Epidermal melanocyte (primary cell): ENCODE measurements around the gene ANKRD29.

Experiments
- DNase-seq: peaks from one replicate; pipeline ENCODE4 v3.0.0; 2011; ENCODE audit warnings: low spot score; ENCODE audit not compliant: insufficient read length

Gene ANKRD29, protein sequence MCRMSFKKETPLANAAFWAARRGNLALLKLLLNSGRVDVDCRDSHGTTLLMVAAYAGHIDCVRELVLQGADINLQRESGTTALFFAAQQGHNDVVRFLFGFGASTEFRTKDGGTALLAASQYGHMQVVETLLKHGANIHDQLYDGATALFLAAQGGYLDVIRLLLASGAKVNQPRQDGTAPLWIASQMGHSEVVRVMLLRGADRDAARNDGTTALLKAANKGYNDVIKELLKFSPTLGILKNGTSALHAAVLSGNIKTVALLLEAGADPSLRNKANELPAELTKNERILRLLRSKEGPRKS

GRCh38 chr18:23662309-23663263 lies at the start of gene ANKRD29:
ANKRD29 (minus strand) TSS chr18:23662911; CDS start chr18:23662730, 181 bp downstream.
- DNase-seq: peak; percentile 21

- DNase-seq: no peak
Observed at GRCh38 chr18:23712445-23712844, 49.7 kb upstream of the ANKRD29 start.

DNA sequence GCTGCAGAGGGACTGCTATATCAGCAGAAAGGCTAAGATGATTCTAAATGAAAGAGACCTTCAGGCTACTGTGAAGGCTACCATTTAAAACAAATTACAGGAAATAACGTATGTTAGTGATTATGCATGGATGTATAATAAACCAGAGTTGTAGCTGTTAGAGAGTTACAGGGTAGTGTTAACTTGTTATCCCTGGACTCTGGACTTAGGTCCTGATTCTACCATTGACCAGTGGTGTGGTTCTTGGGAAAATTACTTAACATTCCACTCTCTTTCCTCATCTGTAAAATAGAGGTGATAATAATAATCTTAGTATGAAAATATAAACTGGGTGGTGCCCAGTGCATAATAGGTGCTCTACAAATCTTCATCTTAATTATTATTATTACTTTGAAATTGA lies 48.7 kb upstream of the ANKRD29 start:
- no peak for DNase-seq

- no peak for DNase-seq
Observed at GRCh38 chr18:23710946-23711345, 48.2 kb upstream of the ANKRD29 start.

DNA sequence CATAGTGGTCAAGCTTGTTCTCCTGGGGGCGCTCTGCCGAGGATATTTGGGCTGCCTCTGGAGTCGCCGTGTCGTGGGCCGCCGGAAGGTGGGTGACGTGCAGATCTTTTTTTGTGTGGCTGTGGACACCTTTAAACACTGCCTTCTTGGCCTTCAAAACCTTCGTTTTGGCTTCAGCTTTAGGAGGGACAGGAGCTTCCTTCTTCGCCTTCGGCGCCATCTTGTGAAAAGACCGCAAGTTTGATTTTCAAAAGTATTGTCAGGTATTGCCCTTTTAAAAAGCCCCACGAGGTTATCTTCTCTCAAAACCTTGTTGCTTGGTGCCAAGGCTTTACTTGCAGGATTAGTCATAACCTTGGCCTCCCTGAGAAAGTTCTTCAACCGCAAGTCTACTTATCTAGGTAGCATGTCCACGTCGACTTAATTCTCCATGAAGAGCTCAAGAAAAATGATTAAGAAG lies 47.4 kb upstream of the ANKRD29 start:
- DNase-seq: no peak

GRCh38 chr18:23706971-23707640 lies 44.4 kb upstream of the ANKRD29 start:
- DNase-seq: no peak

GRCh38 chr18:23704806-23705205 lies 42.1 kb upstream of the ANKRD29 start:
- DNase-seq: no peak

DNA sequence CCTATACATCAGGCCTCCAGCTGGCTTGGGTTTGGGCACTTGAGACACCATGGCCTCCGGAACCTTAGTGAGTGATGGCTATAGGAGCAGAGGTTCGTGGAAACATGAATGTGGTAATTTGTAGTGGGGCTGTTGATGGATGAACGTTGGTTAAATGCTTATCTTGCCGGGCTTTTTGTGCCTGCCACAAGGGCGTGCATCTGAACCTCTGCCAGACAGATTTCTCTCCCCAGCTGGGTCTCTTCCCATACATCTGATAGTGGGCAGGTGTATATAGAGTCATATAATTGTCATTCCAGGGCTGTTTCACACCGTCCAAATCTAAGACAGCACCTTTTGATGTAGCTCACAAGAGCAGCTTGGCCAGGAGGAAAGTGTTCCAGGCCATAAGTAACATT lies 41.3 kb upstream of the ANKRD29 start:
- DNase-seq: no peak

- DNase-seq: peak; percentile 36
Observed at GRCh38 chr18:23703057-23703986, 40.6 kb upstream of the ANKRD29 start.

GRCh38 chr18:23702606-23703005 lies 39.9 kb upstream of the ANKRD29 start:
- no peak for DNase-seq

DNA sequence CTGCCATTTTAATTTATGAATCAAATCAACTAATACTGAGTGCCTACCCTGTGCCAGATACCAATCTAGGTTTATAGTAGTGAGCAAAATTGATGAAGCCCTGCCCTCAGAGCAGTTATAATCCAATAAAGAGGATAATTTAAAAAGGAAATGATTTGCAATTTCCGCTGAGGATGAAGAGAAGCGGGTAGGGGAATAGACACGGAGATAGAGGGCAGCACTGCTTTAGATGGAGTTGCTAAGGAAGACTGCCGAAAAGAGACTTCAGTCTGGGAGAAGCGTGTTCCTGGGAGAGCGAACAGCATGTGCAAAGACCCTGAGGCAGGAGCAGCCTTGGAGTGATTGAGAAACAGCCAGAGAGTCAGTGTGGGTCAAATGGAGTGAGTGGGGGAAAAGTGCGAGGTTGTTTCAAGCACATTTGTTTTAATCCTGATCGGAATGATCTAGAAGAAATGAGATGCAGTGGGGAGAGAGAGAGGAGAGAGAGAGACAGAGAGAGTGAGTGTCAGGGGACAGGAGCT lies 38.9 kb upstream of the ANKRD29 start:
- no peak for DNase-seq

DNA sequence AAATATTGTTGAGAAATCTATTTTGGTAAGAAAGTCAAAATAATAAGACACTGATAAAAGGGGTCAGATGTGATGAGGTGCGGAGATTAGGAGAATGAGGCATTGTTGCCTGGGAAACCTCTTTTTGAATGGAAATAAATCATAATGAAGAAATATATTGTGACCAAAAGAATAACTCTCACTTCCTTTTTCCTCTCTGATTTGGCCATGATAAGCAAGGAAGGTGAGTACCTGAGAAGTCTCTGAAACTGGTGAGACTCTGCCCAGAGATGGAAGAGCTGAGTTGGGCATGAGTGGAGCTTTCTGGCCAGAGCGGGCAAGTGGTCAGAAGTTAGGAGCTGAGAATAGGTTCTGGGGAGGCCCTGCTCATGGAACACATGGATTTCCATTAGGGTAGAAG lies 38.3 kb upstream of the ANKRD29 start:
- DNase-seq: no peak

DNA sequence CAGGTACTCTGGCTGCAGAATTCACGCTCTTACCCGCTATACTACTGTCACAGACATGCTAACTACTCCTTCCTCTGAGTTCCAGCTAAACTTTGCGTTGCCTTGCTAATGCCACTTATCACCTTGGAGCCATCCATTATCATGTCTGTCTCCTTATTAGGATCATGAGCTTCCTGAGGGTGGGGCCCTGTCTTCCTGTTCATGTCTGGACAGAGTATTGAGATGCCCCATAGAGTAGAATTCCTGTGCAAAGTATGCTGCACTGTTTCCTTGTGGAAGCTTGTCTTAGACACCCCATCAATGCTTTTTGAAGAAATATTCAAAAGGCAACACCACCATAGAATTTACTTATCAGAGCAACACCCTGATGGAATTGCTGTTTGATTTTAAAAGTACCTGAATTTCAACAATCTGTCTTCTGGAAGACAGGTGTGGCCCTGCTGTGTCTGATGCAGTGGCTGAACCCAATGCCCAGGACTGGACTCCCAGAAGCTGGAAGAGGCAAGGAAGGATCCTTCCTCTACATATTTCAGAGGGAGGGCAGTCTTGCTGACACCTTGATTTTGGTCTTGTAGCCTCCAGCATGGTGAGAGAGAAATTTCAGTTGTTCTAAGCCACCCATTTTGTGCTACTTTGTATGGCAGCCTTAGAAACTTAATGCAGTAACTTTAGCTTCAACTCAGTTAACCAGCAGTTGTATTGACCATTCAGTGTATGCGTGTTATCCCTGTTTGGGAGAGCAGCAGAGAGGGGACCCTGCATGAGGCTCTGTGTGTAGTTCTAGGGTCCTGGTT lies 32.1 kb upstream of the ANKRD29 start:
- no peak for DNase-seq

DNA sequence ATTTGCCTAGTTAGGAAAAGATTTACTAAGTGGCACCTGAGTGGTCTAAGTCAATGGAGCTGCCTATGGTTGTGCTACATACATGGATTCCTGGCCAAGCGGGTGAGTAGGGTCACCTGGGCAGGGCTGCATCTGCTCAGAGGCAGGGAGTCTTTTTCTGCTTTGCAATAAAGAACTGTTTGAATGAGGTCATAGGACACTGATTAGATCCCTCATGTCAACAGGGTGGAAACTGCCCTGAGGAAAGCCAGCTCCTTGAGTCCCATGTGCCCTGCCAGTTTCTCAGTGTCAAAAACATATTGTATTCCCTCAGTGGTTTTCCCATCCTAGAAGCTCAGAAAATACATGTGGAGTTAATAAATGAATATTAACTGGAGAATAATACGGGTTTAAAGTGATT lies 31.1 kb upstream of the ANKRD29 start:
- DNase-seq: no peak

DNA sequence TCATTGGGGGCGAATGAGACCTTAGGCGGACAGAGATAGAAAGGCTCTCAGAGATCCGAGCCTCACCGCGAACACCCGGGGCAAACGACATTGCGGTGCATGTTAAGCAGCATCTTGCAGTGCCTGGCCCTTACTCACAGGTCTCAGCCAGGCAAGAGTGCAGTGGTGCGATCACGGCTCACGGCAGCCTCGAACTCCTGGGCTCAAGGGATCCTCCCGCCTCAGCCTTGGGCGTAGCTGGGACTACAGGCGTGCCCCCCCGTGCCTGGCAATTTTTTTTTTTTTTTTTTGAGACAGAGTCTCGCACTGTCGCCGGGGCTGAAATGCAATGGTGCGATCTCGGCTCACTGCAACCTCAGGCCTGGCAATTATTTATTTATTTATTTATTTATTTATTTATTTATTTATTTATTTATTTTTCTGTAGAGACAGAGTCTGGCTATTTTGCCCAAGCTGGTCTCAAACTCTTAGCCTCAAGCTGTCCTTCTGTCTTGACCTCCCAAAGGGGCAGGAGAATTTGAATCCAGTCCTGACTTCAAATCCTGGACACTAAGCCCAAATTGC lies 27.9 kb upstream of the ANKRD29 start:
- no peak for DNase-seq

DNA sequence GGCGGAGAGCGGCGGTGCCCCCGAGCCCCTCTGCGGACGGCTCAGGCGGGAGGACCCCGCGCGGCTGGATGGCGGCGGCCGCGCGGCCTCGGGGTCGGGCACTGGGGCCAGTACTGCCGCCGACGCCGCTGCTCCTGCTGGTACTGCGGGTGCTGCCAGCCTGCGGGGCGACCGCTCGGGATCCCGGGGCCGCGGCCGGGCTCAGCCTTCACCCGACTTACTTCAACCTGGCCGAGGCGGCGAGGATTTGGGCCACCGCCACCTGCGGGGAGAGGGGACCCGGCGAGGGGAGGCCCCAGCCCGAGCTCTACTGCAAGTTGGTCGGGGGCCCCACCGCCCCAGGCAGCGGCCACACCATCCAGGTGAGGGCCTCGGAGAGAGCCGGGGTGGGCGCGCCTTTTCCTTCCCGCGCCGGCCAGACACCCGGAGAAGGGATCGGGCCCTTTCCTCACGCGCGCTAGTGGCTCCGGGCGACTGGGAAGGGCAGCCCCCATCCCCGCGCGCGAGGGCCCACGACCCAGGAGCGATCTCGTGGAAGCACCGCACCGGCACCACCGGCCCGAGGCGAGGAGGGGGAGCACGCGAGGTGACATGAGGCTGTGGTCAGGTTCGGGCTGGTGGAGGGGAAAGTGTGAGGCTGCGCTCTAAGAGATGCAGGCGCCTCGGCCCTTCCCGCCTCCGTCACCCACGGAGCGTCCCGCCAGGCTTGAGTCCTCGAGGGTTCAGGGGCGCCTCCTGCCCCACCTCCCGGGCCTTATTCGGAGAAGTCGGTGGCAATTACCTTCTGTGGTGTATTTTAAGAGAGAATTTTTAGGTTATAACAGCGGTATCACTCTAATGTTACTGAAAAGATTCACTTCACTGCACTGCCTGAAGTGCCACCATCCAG lies 27.1 kb upstream of the ANKRD29 start:
- DNase-seq: no peak

DNA sequence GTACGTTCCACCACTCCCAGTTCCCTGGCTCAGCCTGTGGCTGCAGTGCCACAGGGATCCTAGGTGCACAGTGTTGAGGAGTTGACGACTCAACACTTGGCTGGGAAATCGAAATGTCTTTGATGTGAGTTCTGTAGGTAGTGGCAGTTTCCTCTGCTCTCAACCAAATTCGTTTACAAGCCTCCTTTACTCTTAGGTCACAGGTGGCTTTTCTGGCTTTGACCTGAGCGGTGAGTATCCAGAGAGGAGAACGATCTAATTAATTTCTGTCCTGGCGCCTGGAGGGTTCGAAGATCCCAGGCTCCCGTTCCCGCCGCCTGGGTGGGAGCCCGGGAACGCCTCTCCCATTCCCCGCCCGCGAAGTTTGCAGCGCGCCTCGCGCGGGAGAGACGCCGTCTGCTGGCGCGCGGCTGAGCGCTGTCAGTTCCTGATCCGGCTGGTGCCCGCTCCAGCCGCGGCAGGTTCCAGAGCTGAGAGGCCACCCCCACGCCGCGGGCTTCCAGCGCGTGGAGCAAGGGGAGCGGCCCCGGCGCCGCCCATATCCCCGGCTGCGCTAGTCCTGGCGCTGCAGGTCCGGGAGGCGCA lies 26.4 kb upstream of the ANKRD29 start, which contains the start of gene LAMA3:
TSS of gene LAMA3 (plus strand) at position 423 of the 585 bp plus-strand sequence. CDS start 231 bp downstream, outside the sequence.
- no peak for DNase-seq

- DNase-seq: no peak
Observed at GRCh38 chr18:23688528-23688927, 25.8 kb upstream of the ANKRD29 start.
